HepG2 (cell line): Measurements from ENCODE around the gene ERF. TPM values are rescaled to one million over a fixed set of nuclear protein-coding genes. Genes with fewer than 3 reads are reported as not detected.

Source experiments
- BATF2 ChIP-seq: sonication (generic); formaldehyde crosslinking; IDR thresholded peaks from 2 replicates; pipeline ENCODE4 v1.8.0; 2022; ENCODE audit warnings: mild to moderate bottlenecking, missing genetic modification reagents, moderate library complexity
- DNMT3B ChIP-seq: conservative IDR thresholded peaks from 2 replicates; pipeline ENCODE4 v1.6.1; 2016; ENCODE audit warnings: missing biosample characterization, control low read depth
- GLI4 ChIP-seq: sonication (generic); formaldehyde crosslinking; IDR thresholded peaks from 2 replicates; pipeline ENCODE4 v1.5.1; 2020; ENCODE audit warnings: missing genetic modification reagents, mild to moderate bottlenecking, moderate library complexity, borderline replicate concordance
- HNRNPL ChIP-seq: fragments of 200-400 bp; formaldehyde crosslinking; IDR thresholded peaks from 2 replicates; pipeline ENCODE4 v1.6.1; 2017; ENCODE audit warnings: mild to moderate bottlenecking, low read depth, low read length
- KLF16 ChIP-seq, 2 experiments: sonication (generic) in 1 of 2; formaldehyde crosslinking in 1 of 2; IDR thresholded peaks; 2 replicates each; pipeline versions ENCODE4 v1.6.1 to v1.8.0; 2016 to 2023; ENCODE audit warnings: missing genetic modification reagents in 2 of 2, missing compliant biosample characterization in 1 of 2
- MAFG ChIP-seq: sonication (generic); formaldehyde crosslinking; IDR thresholded peaks from 2 replicates; pipeline ENCODE4 v1.5.1; 2020; ENCODE audit warnings: mild to moderate bottlenecking, missing genetic modification reagents
- NFKB2 ChIP-seq: sonication (generic); formaldehyde crosslinking; IDR thresholded peaks from 2 replicates; pipeline ENCODE4 v1.4.0; 2020; ENCODE audit warnings: missing genetic modification reagents, borderline replicate concordance
- ZBTB33 ChIP-seq: sonication (generic); formaldehyde crosslinking; IDR thresholded peaks from 2 replicates; pipeline ENCODE4 v1.4.0; 2020; ENCODE audit warnings: missing genetic modification reagents
- ZBTB38 ChIP-seq: sonication (generic); formaldehyde crosslinking; IDR thresholded peaks from 2 replicates; pipeline ENCODE4 v1.5.1; 2020; ENCODE audit warnings: mild to moderate bottlenecking, missing genetic modification reagents
- ZFYVE20 ChIP-seq: sonication (generic); formaldehyde crosslinking; IDR thresholded peaks from 2 replicates; pipeline ENCODE4 v1.8.0; 2023; ENCODE audit warnings: low read depth, mild to moderate bottlenecking, moderate library complexity, missing genetic modification reagents, borderline replicate concordance
- ZGPAT ChIP-seq: IDR thresholded peaks from 2 replicates; pipeline ENCODE4 v1.6.1; 2016; ENCODE audit warnings: mild to moderate bottlenecking
- ZNF136 ChIP-seq: sonication (generic); formaldehyde crosslinking; IDR thresholded peaks from 2 replicates; pipeline ENCODE4 v1.8.1; 2022; ENCODE audit warnings: low read depth, mild to moderate bottlenecking, moderate library complexity, missing genetic modification reagents
- ZNF251 ChIP-seq: sonication (generic); formaldehyde crosslinking; IDR thresholded peaks from 2 replicates; pipeline ENCODE4 v1.9.0; 2021; ENCODE audit warnings: mild to moderate bottlenecking, missing genetic modification reagents
- ZNF280B ChIP-seq: sonication (generic); formaldehyde crosslinking; IDR thresholded peaks from 2 replicates; pipeline ENCODE4 v1.5.0; 2020; ENCODE audit warnings: missing genetic modification reagents, mild to moderate bottlenecking, borderline replicate concordance
- ZNF558 ChIP-seq: sonication (generic); formaldehyde crosslinking; IDR thresholded peaks from 2 replicates; pipeline ENCODE4 v1.9.0; 2022; ENCODE audit warnings: mild to moderate bottlenecking, missing genetic modification reagents, borderline replicate concordance
- ZNF766 ChIP-seq: sonication (generic); formaldehyde crosslinking; IDR thresholded peaks from 2 replicates; pipeline ENCODE4 v1.5.0; 2020; ENCODE audit warnings: missing genetic modification reagents, borderline replicate concordance
- ZNF777 ChIP-seq: sonication (generic); formaldehyde crosslinking; IDR thresholded peaks from 2 replicates; pipeline ENCODE4 v1.4.0; 2020; ENCODE audit warnings: missing genetic modification reagents
- polyA plus RNA-seq, 8 experiments: library from polyadenylated mRNA; depleted of rRNA in 3 of 8; stranded (reverse) in 7 of 8; unstranded in 1 of 8; fragments of >200 nt; fragmentation: Illumina TruSeq in 4 of 8; extraction: Trizol in 4 of 8; gene quantifications; 2 replicates each; pipeline versions ENCODE4 v1.2.1 to v1.2.3, GENCODE V29; 2011 to 2016; ENCODE audit warnings: low read depth in 4 of 8, missing spikeins in 1 of 8, mixed read lengths in 1 of 8; ENCODE audit not compliant: insufficient read depth in 1 of 8
- total RNA-seq, 5 experiments: library from RNA; depleted of rRNA; stranded (reverse); fragments of >200 nt; fragmentation: Illumina TruSeq; extraction: Trizol; gene quantifications; 2 replicates each; pipeline ENCODE4 v1.2.3, GENCODE V29; 2016; ENCODE audit warnings: low read depth in 1 of 5
- TF ChIP-seq, protein P1 (sequence below): sonication (generic); formaldehyde crosslinking; IDR thresholded peaks from 2 replicates; pipeline ENCODE4 v1.4.0; 2020; ENCODE audit warnings: missing genetic modification reagents, borderline replicate concordance

ERF gene
- total and polyA plus RNA-seq, 2 of the 13 experiments (the other 11 are each of a cell fraction or from before 2014, with no cell fraction given), result 67.1 to 69.9 TPM

- TF ChIP-seq ZFYVE20 (CRISPR knock-in tag) (no peak), ZGPAT (CRISPR knock-in tag) (no peak), HNRNPL (peak; percentile 57; the same call in 1 of the 2 replicates), ZNF251 (no peak), ZNF558 (CRISPR knock-in tag) (no peak), BATF2 (CRISPR knock-in tag) (no peak), ZBTB33 (peak; percentile 83; the same call in 1 of the 2 replicates), ZNF766 (CRISPR knock-in tag) (no peak), GLI4 (CRISPR knock-in tag) (no peak), ZNF777 (CRISPR knock-in tag) (no peak), KLF16 (CRISPR knock-in tag; IDR thresholded peaks at IDR 0.05) (no peak), DNMT3B (CRISPR knock-in tag) (no peak), MAFG (CRISPR knock-in tag) (no peak), ZNF136 (CRISPR knock-in tag) (no peak), NFKB2 (CRISPR knock-in tag) (no peak), ZNF280B (CRISPR knock-in tag) (no peak), ZBTB38 (CRISPR knock-in tag) (peak; percentile 61)
- TF ChIP-seq, protein P1, sequence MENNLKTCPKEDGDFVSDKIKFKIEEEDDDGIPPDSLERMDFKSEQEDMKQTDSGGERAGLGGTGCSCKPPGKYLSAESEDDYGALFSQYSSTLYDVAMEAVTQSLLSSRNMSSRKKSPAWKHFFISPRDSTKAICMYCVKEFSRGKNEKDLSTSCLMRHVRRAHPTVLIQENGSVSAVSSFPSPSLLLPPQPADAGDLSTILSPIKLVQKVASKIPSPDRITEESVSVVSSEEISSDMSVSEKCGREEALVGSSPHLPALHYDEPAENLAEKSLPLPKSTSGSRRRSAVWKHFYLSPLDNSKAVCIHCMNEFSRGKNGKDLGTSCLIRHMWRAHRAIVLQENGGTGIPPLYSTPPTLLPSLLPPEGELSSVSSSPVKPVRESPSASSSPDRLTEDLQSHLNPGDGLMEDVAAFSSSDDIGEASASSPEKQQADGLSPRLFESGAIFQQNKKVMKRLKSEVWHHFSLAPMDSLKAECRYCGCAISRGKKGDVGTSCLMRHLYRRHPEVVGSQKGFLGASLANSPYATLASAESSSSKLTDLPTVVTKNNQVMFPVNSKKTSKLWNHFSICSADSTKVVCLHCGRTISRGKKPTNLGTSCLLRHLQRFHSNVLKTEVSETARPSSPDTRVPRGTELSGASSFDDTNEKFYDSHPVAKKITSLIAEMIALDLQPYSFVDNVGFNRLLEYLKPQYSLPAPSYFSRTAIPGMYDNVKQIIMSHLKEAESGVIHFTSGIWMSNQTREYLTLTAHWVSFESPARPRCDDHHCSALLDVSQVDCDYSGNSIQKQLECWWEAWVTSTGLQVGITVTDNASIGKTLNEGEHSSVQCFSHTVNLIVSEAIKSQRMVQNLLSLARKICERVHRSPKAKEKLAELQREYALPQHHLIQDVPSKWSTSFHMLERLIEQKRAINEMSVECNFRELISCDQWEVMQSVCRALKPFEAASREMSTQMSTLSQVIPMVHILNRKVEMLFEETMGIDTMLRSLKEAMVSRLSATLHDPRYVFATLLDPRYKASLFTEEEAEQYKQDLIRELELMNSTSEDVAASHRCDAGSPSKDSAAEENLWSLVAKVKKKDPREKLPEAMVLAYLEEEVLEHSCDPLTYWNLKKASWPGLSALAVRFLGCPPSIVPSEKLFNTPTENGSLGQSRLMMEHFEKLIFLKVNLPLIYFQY (CRISPR knock-in tag), result no peak
Measured at GRCh38 chr19:42277821-42278451, 23.0 kb upstream of the ERF start (continued).
